Peyer's patch (tissue), 4 donors: Measurements from ENCODE around the gene SUV39H2.
"Not testable (repeated sequence)": the region's sequence is repeated elsewhere in the genome, so short reads cannot be mapped to it uniquely, and the experiment has no call there.

Experiments used
- CTCF ChIP-seq, 6 experiments: fragments of 450-650 bp in 4 of 6; fragments of 200-600 bp in 2 of 6; sonication (generic) in 1 of 6; IDR thresholded peaks; one replicate each; pipeline ENCODE4 v1.5.1; 2017 to 2019; ENCODE audit warnings: antibody characterized with exemption in 6 of 6, mild to moderate bottlenecking in 3 of 6, moderate library complexity in 1 of 6
- POLR2A ChIP-seq, 2 donors: fragments of 450-650 bp; IDR thresholded peaks; one replicate each; pipeline ENCODE4 v1.5.1; 2017; ENCODE audit warnings: antibody characterized with exemption in 2 of 2, mild to moderate bottlenecking in 2 of 2, moderate library complexity in 2 of 2

DNA sequence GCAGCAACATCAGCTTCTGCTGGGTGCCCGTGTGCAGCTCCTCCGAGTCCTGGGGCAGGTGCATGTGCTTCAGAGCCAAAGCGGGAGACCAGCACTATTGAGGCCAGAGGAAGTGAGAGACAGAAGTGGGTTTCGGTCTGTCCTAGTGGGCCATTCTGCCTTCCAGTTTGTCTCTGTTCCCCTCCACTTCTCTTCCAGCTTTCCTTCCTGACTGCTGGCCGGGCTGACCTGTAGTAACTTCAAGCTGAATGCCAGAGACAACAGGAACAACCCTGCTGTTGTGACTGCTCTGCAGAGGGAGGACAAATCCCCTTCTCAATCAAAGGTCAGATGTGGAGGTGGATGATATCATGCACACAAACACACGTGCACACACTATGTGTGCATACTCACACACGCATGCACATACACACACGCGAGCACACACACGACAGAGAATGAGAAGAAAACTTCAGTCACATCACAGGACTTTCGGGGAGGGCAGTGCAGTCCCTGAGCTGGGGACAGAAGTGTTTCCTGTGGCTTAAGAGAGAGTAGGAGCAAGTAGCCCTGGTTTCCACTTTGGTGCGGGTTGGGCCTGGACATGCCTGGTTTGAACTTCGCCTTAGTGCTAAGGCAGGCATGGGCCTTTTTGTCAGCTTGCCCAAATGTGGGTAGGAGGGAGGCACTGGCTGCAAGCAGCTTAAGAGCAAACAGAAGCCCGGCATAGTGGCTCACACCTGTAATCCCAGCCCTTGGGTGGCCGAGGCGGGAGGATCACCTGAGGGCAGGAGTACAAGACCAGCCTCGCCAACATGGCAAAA, 63.7 kb downstream of the SUV39H2 start:
- not testable (repeated sequence) for TF ChIP-seq CTCF, POLR2A (IDR thresholded peaks at IDR 0.05)
